ENCODE measurements around the gene LRRFIP1.
"Not testable (repeated sequence)": the region's sequence is repeated elsewhere in the genome, so short reads cannot be mapped to it uniquely, and the experiment has no call there.

The LRRFIP1 gene

DNA sequence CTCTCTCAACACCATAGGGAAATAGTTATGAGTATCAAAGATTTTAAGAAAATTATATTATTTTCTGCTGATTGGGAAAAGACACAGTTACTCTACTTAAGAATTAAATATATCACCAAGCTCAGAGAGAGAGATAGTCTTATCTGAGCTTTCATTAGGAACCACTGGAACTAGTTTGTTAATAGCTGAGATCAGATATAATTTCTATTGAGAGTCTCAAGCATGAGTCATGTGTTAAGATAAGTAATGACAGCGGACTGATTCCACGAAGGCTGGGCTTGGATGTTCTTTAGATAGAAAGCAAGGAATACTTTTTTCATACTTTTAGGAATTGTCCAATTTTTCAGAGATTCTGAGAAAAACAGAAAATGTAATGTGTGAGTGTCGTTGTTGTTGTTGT, 126.8 kb downstream of the LRRFIP1 start:
- no peak for DNase-seq

DNA sequence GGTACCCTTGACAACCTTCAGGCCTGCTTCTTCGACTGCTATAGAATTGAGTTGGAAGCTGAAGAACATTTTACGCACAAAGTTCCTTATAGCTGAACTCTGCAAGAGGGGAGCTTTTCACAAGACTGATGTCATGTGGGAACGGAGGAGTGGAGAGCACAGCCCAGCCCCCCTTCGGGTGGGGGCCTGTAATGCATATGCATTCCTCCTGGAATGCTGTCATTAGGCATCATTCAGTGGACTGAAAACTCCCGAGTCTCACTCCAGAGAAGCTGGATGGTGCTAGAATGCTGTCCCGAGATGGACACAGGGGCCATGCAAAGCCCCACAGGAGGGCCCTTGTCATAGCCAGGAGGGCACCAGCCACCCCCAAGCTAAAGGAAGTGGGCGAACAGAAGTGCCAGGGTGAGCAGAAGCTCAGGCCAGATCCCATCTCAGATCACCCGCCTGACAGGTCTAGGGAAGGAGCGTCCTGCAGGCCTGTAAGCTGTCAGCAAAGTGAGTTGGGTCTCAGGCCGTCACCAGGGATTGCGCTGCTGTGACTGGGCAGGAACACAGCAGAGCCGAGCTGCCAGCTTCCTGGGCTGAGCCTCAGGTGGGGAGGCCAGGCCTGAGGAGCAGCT, 127.3 kb downstream of the LRRFIP1 start:
- DNase-seq, result no peak

DNA sequence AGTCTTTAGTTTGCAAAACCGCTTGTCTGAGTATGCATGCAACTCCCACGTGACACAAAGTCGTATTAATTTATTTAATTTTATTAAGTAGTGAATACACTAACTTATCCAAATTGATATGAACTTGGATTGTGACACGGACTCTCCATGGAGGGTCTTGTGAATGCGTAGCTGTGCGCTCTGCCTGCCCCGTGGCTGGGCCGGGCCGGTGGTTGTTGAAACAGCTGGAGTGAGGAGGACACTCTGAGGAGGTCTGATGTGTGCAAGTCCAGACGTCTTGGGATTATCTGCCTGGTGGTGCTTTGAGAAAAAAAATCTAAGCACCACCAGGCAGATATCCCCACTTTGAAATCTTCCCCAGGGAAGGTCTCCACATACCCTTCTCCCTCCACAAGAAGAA, 130.2 kb downstream of the LRRFIP1 start:
- no peak for DNase-seq

DNA sequence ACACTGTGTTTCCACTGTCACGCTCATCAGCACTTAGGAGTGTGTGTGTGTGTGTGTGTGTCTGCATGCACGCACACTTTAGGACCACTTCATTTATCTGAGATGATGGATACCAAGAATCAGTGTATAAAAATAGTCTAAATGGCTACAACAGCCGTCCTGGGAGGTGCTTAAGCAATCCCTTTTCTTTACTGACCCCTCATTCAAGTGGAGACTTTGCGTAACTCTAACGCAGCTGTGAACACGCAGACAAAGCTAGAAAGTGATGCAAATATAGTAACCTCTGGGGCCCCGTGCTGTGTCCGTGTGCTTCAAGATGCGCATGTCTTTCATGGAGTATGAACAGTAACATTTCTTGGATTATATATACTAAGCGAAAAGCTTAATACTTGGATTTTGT, 130.8 kb downstream of the LRRFIP1 start:
- DNase-seq, result no peak

DNA sequence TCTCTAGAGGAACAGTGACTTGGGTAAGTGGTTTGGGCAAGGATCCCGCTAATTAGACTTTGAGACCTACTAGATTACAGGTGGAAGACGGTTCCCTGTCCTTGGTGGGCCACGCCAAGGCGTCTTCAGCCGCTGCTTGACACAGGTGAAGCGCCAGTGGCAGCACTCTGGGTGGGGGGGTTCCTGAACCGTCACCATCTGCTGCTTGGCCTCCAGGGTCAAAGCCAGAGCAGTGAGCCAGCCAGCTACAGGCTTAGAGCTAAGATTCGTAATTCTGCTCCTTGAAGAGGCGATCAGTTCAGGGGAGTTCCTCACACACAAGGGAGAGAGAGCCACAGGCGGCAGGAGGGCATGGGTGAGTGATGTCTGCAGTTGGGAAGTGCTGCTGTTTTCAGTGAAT, 131.8 kb downstream of the LRRFIP1 start:
- DNase-seq, result no peak

DNA sequence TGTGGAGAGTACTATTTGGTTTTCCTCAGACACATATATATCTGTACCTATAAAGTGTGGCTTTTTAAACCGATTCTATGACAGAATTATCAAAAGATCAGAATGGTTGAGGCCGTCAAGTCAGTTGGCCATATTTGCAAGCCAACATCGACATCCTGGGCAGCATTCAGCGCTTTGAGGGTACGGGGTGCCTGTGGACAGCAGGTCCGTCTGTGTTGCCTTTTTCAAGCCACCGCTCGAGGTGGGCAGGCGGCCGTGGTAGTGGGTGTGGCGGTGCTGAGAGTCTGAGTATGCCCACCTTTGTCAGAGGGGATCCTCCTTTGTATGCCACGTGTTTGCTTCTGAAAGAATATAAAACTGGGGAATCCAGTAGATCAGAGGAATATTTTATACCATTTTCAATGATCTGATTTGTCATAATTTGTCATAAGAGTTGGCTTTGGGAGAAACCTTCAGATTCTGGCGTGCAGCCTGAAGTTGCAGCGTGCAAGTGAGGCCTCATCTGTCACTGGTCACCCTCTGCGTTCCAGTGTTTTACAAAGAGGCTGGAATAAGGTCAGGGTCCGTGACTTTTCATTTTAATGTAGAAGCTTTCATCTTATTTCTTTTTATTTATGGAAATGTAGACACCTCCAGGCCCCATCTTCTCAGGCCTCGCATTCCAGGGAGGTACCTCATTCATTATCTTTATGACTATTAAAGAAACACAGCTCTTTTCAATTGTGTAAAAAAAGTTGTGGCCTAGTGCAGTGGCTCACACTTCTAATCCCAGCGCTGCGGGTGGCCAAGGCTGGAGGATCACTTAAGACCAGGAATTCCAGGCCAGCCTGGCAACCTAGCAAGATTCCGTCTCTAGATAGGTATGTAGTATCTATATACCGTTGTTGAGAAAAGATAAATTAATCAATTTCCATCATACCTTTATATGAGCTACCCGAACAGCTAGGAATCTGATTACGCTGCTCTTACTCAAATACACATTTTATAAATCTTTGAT, 133.4 kb downstream of the LRRFIP1 start:
- DNase-seq, result no peak

DNA sequence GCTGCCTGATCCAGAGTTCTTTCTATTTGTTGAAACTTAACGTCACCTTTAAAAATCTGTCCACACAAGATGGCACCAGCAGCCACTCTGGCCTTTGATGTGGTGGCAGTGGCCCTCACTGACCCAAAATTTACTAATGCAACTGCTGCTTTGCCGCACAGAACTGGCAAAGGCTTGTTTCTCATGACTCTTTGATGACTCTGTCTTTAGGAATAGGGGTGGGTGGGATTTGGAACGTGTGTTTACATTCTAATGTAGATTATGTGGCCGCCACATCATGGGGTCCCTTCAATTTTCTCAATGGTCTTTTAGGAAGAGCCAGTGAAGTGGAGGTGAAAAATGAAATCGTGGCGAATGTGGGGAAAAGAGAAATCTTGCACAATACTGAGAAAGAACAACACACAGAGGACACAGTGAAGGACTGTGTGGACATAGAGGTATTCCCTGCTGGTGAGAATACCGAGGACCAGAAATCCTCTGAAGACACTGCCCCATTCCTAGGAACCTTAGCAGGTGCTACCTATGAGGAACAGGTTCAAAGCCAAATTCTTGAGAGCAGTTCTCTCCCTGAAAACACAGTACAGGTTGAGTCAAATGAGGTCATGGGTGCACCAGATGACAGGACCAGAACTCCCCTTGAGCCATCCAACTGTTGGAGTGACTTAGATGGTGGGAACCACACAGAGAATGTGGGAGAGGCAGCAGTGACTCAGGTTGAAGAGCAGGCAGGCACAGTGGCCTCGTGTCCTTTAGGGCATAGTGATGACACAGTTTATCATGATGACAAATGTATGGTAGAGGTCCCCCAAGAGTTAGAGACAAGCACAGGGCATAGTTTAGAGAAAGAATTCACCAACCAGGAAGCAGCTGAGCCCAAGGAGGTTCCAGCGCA, 135.2 kb downstream of the LRRFIP1 start:
- DNase-seq, result not testable (repeated sequence)

DNA sequence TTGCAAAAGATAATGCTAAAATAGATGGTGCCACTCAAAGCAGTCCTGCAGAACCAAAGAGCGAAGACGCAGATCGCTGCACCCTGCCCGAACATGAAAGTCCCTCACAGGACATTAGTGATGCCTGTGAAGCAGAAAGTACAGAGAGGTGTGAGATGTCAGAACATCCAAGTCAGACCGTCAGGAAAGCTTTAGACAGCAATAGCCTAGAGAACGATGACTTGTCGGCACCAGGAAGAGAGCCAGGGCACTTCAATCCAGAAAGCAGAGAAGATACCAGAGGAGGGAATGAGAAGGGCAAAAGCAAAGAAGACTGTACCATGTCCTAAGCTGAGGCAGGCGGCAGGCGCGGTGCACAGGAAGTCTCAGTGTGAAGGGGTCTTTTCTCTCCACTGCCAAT, 136.4 kb downstream of the LRRFIP1 start:
- no peak for DNase-seq

DNA sequence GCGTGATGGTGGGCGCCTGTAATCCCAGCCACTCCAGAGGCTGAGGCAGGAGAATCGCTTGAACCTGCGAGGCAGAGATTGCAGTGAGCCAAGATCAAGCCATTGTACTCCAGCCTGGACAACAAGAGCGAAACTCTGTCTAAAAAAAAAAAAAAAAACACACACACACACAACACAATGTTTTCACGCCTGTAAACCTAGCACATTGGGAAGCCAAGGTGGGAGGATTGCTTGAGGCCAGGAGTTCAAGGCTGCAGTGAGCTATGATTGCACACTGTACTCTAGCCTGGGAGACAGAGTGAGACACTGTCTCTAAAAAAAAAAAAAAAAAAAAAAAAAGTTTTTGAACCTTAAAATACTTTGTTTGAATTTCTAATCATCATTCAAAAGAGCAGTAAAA, 137.7 kb downstream of the LRRFIP1 start:
- DNase-seq, result not testable (repeated sequence)

DNA sequence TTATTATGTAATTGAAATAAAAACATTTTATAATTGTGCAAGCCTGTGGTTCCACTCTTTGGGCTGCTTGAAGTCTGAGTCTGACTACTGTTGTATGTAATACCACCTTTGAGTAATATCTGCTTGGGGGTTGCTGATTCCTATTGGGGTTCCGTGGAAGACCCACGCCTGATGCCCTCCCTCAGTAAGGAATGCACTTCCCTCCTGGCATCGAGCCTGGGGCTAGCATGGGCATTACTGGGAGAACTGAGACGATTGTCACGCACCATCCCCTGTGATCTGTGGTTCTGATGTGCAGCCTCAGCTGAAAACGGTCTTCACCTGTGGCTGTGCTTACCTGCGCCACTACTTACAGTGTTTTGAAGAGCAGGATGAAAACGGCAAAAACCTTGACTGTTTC, 138.5 kb downstream of the LRRFIP1 start:
- DNase-seq, result no peak

DNA sequence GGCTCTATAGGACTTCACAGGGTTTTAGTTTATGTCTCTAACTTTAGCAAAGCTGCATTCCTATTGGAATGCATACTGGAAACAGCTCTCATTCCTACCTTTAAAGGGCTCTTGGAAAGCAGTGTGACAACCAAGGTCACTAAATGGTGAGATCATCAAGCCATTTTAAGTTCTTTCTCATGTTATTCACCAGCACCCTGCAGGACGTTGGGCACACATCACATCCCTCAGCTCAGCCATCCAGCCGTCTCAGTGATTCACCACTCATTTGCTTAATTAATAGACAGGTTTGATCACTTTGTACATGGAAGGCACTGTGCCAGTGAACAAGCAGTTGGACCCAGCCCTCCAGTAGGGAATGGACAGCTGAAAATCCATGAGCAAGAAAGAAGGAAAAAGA, 139.0 kb downstream of the LRRFIP1 start:
- no peak for DNase-seq

DNA sequence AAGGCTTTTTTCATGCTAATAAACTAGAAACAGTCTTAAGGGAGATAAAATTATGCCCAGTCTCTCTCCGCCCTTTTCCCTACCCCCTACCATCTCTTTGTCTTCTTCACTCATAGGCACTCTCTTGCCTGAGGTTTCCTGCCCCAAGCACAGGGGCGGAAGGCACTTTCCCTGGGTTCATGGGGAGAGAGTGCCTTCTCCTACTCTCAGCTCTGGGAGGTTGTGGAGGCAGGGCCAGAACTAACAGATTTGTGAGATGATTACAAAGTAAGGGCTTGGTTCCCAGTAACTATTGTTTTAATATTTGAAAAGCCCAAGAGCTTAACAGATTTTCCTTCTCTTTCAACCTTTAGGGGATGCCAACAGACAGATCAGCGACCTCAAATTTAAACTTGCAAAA, 145.1 kb downstream of the LRRFIP1 start:
- DNase-seq, result no peak

DNA sequence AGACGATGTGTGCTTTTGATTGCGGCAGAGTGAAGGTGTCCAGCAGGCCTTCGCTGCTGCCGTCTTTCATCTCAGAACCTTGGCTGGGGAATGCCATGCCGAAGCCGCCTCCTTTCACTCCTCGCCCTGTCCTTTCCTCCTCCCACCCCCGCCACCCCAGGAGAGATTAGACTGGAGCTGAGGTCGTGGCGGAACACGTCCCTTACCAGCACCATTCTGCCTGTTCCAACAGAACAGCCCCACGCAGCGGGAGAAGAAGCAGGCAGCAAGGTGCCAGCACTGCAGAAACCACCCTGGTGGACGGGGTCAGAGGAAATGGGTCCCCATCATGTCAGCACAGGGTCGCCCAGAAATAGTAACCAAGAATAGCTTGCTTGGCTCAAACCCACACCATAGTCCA, 146.4 kb downstream of the LRRFIP1 start:
- no peak for DNase-seq

DNA sequence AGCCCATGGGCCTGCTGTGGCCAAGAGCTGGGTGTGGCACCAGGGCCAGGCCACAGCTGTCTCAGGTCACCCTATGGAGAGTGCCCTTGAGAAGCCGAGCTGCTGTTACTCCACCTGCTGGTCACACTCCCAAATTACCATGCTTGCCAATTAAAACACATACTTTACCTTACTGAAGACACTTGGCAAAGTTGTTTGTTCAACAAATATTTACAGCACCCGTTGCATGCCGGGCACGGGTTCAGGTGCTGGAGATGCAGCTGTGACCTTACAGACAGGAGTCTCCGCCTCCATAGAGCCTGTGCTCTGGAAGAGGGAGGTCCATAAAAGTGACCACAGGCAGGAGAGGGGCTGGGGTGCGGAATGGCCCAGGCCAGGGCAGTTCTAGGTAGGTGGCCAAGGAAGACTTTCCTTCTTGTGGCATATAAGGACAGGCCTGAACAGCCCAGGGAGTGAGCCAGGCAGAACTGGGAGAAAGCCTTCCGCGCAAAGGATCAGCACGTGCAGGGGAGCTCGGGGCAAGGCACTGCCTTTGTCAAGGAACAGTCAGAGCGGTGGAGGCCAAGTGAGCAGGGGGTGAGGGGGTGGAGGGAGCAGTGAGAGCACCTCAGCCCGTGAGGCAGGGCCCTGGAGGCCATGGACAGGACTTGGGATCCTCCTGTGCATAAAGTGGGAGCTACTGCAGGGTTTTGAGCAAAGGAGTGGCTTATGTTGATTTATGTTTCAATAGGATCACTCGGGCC, 147.6 kb downstream of the LRRFIP1 start:
- peak; percentile 38 to 46 for DNase-seq

DNA sequence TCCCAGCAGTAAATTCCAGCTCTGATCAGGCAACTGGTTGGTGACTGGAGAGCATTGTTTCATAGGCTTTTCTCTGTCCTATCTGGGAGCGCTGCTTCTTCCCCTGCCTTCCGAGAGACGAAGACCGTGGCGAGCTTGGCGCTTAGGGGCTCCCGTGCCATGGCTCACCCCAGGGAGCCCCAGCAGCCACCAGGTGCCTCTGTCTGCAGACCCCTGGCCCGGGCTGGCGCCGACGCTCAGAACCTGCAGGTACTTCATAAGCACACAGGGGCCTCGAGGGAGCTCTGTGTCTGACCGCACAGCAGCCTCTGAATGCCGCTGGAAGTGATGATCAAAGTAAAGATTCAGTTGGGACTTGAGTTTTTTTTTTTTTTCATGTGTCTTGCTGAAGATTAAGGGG, 152.1 kb downstream of the LRRFIP1 start:
- DNase-seq, result no peak

DNA sequence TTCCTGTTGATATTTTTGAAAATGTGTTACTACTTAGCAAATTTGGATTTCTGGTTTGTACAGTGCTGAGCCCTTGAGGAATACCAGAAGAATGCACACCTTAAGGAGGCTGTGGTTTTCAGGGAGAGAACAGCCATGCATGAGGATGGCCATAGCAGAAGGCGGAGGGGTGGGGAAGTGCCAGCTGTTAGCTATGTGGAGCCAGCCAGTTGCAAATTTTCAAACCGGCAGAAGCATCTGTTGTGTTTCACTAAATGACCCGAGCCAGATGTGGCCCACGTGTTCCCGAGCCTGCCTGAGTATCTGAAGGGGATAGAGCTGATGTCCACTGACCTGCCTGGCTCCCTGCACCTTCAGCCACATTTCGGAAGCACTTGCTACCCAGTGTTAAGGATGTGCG, 154.8 kb downstream of the LRRFIP1 start:
- no peak for DNase-seq

DNA sequence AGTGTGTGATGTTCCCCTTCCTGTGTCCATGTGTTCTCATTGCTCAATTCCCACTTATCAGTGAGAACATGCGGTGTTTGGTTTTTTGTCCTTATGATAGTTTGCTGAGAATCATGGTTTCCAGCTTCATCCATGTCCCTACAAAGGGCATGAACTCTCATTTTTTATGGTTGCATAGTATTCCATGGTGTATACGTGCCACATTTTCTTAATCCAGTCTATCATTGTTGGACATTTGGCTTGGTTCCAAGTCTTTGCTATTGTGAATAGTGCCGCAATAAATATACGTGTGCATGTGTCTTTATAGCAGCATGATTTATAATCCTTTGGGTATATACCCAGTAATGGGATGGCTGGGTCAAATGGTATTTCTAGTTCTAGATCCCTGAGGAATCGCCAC, 156.3 kb downstream of the LRRFIP1 start:
- DNase-seq, result not testable (repeated sequence)

DNA sequence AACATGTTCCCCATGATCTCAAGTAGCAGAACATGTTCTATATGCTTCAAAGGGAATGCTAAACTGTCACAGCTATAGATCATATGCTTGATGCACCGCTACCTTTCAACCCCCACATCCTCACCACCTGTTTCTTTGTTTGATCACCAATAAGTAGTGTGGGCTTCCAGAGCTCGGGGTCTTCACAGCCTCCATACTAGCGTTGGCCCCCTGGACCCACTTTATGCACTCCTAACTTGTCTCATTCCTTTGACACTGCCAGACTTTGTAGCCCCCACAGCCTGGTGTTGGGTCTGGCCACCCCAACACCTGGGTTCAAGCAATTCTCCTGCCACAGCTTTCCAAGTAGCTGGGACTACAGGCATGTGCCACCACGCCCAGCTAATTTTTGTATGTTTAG, 159.5 kb downstream of the LRRFIP1 start:
- no peak for DNase-seq

DNA sequence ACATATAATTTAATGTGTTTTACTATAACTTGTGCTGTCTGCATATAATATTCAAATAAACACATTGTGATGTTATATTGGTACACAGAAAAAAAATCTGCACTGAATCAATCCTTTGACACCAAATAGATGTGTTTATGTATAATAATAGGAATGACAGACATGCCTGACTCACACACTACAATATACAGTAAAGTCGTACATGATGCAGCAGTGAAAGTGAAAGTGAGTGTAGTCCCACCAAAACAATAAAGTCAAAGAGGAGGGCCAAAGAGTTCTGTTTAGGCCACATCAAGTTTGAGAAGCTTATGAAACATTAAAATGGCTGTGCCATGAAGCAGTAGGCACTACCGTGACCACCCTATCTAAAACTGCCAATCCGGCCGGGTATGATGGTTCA, 163.0 kb downstream of the LRRFIP1 start:
- DNase-seq, result no peak

DNA sequence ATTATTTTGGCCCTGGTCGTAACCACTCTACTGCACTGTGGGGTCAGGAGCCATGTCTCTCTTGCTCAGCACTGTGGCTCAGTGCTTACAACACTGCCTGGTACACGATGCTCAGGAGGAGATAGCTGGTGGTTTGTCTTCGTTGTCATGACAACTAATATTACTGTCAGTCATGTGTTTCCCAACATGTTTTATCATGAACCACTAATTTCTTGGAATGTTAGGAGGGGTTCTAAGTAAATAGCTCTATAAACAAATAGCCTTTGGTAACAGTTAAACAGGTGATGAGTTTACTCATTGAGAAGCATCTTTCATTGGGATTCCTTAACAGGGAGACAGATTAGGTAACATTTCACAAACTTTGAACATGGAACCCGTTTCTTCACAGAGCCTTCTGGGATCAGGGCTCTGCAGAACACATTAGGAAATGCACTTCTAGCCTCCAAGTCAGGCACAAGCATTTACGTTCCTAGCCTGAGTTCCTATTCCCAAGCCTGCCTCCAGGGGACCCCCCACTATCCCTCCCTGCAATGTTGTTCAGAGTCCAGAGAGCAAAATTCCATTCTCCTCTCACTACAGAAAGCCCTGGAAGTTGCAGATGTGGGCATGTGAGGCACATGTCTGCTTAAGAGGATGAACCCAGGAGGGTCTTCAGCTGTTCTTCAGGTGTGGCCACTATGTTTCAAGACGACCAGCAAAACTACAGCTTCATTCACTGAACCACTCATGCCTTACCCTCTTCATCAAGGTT, 164.8 kb downstream of the LRRFIP1 start:
- DNase-seq, result no peak

DNA sequence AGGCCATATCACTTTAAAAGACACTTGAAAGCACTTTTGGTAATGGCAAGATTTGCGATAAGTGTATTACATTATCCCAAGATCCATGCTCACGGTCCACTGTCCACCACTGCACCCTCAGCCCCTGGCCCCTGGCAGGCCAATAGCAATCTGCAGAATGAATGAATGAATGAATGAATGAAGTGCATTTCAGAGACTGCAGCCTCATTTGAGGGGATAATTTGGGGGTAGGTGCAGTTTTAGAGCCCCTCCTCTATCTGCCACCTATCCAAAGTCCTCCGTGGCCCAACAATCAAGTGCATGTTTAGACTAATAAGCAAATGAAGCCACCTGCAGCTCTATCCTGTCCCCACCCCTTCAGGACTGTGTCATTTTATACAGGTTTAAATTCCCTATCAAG, 169.9 kb downstream of the LRRFIP1 start:
- DNase-seq, result no peak

Measured in CD4-positive, alpha-beta T cell treated with Interleukin-1 beta for 1 hour (primary cell).